Measurements from ENCODE around the gene RPL6.

RPL6 gene

GRCh38 chr12:112370868-112371510 is 38.4 kb downstream of the RPL6 start:
- no peak for DNase-seq

DNA sequence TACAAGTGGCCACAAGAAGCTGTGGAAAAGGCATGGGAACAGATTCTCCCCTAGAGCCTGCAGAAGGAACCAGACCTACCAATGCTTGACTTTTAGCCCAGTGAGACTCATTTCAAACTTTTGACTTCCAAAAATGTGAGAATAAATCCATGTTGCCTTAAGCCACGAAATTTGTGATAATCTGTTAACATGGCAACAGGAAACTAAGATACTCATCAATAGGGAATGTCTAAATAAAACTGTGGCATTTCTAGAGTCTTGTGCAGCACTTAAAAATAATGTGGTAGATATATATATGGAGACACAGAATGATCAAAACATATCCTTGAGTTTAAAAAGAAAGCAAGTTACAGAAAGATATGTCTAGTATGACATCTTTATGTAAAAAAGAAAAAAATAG is 39.2 kb downstream of the RPL6 start:
- DNase-seq = peak; percentile 18

GRCh38 chr12:112368856-112369255 is 40.5 kb downstream of the RPL6 start:
- DNase-seq = no peak

- DNase-seq = no peak
Measured at GRCh38 chr12:112367965-112368364, 41.4 kb downstream of the RPL6 start.

- no peak for DNase-seq
Measured at GRCh38 chr12:112362310-112362709, 47.1 kb downstream of the RPL6 start.

- no peak for DNase-seq
Measured at GRCh38 chr12:112361271-112361670, 48.1 kb downstream of the RPL6 start.

GRCh38 chr12:112359290-112359689 is 50.1 kb downstream of the RPL6 start:
- no peak for DNase-seq

GRCh38 chr12:112357214-112357613 is 52.2 kb downstream of the RPL6 start:
- DNase-seq = no peak

Data from EL (cell line).